ENCODE data around the gene CFP.

GRCh38 chrX:47649271-47649670 is 19.5 kb upstream of the CFP start:
- TF ChIP-seq CTCF (conservative IDR thresholded peaks at IDR 0.05) (no peak), ZFX (IDR thresholded peaks at IDR 0.05) (no peak)

Measured in C4-2B (cell line).